Activated T-cell treated with anti-CD3 and anti-CD28 coated beads for 4 hours (primary cell): ENCODE results near the gene MGMT.

ENCODE experiments used
- DNase-seq: peaks from one replicate; pipeline ENCODE4 v3.0.0-alpha.2; 2020

MGMT gene

GRCh38 chr10:129497013-129497412 is 30.0 kb downstream of the MGMT start:
- no peak for DNase-seq

GRCh38 chr10:129498680-129499079 is 31.6 kb downstream of the MGMT start:
- DNase-seq = no peak

GRCh38 chr10:129500617-129501339 is 33.7 kb downstream of the MGMT start:
- no peak for DNase-seq

GRCh38 chr10:129501652-129502436 is 34.8 kb downstream of the MGMT start:
- no peak for DNase-seq

GRCh38 chr10:129502448-129502847 is 35.4 kb downstream of the MGMT start:
- no peak for DNase-seq

GRCh38 chr10:129505500-129506075 is 38.5 kb downstream of the MGMT start:
- DNase-seq = no peak

- no peak for DNase-seq
Measured at GRCh38 chr10:129506101-129506797, 39.2 kb downstream of the MGMT start.

- no peak for DNase-seq
Measured at GRCh38 chr10:129507216-129507889, 40.3 kb downstream of the MGMT start.

GRCh38 chr10:129509155-129509554 is 42.1 kb downstream of the MGMT start:
- DNase-seq = no peak

GRCh38 chr10:129509835-129510234 is 42.8 kb downstream of the MGMT start:
- DNase-seq = no peak

- no peak for DNase-seq
Measured at GRCh38 chr10:129511086-129511485, 44.0 kb downstream of the MGMT start.

- DNase-seq = no peak
Measured at GRCh38 chr10:129511758-129512157, 44.7 kb downstream of the MGMT start.

GRCh38 chr10:129513312-129513711 is 46.3 kb downstream of the MGMT start:
- no peak for DNase-seq

- no peak for DNase-seq
Measured at GRCh38 chr10:129514568-129515451, 47.8 kb downstream of the MGMT start.

GRCh38 chr10:129516846-129517679 is 50.0 kb downstream of the MGMT start:
- DNase-seq = no peak

- no peak for DNase-seq
Measured at GRCh38 chr10:129517680-129518057, 50.6 kb downstream of the MGMT start.

GRCh38 chr10:129518793-129519192 is 51.8 kb downstream of the MGMT start:
- DNase-seq = no peak

GRCh38 chr10:129520440-129521080 is 53.5 kb downstream of the MGMT start:
- no peak for DNase-seq

GRCh38 chr10:129521161-129522025 is 54.4 kb downstream of the MGMT start:
- DNase-seq = no peak
